Adrenal gland (tissue), 19 donors: ENCODE data around the gene ZBTB32. TPM values are rescaled to one million over a fixed set of nuclear protein-coding genes. Genes with fewer than 3 reads are reported as not detected.
A peak's percentile ranks its signal among the peaks of the same experiment; 100 is the strongest.
"Not testable (repeated sequence)": the region's sequence is repeated elsewhere in the genome, so short reads cannot be mapped to it uniquely, and the experiment has no call there.

Experiments
- DNase-seq, 7 donors: peaks; one replicate each; pipeline ENCODE4 v3.0.0-alpha.2; 2019 to 2020
- H3K27ac ChIP-seq, 5 donors: fragments of 200-600 bp; sonication (generic) in 4 of 5; 1 replicate in 3 of 5; 2 replicates in 2 of 5; pipeline versions ENCODE4 v1.5.1 to v1.8.0; 2016 to 2020; ENCODE audit warnings: mild to moderate bottlenecking in 1 of 5
- H3K27me3 ChIP-seq: fragments of 200-600 bp; 2 replicates; pipeline ENCODE4 v1.8.0; 2021
- H3K36me3 ChIP-seq, 2 donors: fragments of 200-600 bp; replicated peaks in 1 of 2; 1 replicate in 1 of 2; 2 replicates in 1 of 2; pipeline versions ENCODE4 v1.5.1 to v1.8.0; 2018 to 2022
- H3K4me1 ChIP-seq, 2 donors: fragments of 200-600 bp; replicated peaks in 1 of 2; 1 replicate in 1 of 2; 2 replicates in 1 of 2; pipeline versions ENCODE4 v1.5.1 to v1.8.0; 2018 to 2021
- H3K4me3 ChIP-seq, 4 donors: fragments of 200-600 bp; sonication (generic) in 3 of 4; one replicate each; pipeline ENCODE4 v1.5.1; 2016 to 2018
- H3K9me3 ChIP-seq, 3 donors: fragments of 200-600 bp; sonication (generic) in 1 of 3; replicated peaks in 1 of 3; 1 replicate in 2 of 3; 2 replicates in 1 of 3; pipeline versions ENCODE4 v1.5.1 to v1.8.0; 2016 to 2021
- CTCF ChIP-seq, 6 experiments: fragments of 450-650 bp in 4 of 6; fragments of 200-600 bp in 2 of 6; sonication (generic) in 1 of 6; IDR thresholded peaks; 1 replicate in 5 of 6; 2 replicates in 1 of 6; pipeline versions ENCODE4 v1.5.1 to v1.8.0; 2016 to 2021; ENCODE audit warnings: antibody characterized with exemption in 6 of 6, mild to moderate bottlenecking in 2 of 6, moderate library complexity in 1 of 6
- POLR2A ChIP-seq, 2 donors: fragments of 450-650 bp; IDR thresholded peaks; one replicate each; pipeline ENCODE4 v1.6.1; 2017; ENCODE audit warnings: antibody characterized with exemption in 2 of 2, mild to moderate bottlenecking in 2 of 2, moderate library complexity in 1 of 2
- WGBS, 4 donors: extraction: QIAGEN DNeasy Blood & Tissue Kit in 2 of 4; methylation state at CpG; one replicate each; pipeline versions ENCODE4 v1.1.5 to v1.1.7; 2013 to 2017; 5-methylcytosine and 5-hydroxymethylcytosine counted together
- intact Hi-C, 2 donors: fragments of 100-400 bp; cut with DNase I; formaldehyde crosslinking; loops; one replicate each; pipeline versions ENCODE4 v1.14.1 to v1.15.0; 2022 to 2023
- long read RNA-seq, 10 donors: library from polyadenylated mRNA in 3 of 10; unstranded in 2 of 10; stranded (forward) in 1 of 10; transcript quantifications; one replicate each; pipeline ENCODE4 v2.0.0 and lab custom pipeline, GENCODE V29; 2021 to 2026
- polyA plus RNA-seq, 3 donors: library from polyadenylated mRNA; stranded (reverse); fragments of 200-250 nt in 2 of 3; fragments of 350-450 nt in 1 of 3; fragmentation: Illumina TruSeq in 1 of 3; extraction: RNeasy Lipid Tissue Mini Kit (QIAGEN cat#74804) in 1 of 3; gene quantifications; one replicate each; pipeline ENCODE4 v1.2.3, GENCODE V29; 2013 to 2014
- total RNA-seq, 9 donors: library from RNA; depleted of rRNA in 4 of 9; stranded (reverse); fragments of >200 nt in 4 of 9; fragments of 120-200 nt in 1 of 9; fragmentation: NEBNext Ultra II Directional in 1 of 9; extraction: Animal tissue kit (Norgen Biotek cat#: 25700) in 1 of 9; gene quantifications; one replicate each; pipeline versions ENCODE4 v1.1.0 to v1.2.4, GENCODE V29; 2013 to 2023
- donor health status: healthy with polysubstance abuse.
- donor health status: Bipolar disorder and iron deficiency.
- donor health status: DM: yes; HTN: yes; CAD: no.
- donor health status: DM: no; HTN: no; CAD: no.
- donor health status: DM: no; HTN: no; CAD: no.
- donor health status: DM: yes; HTN: yes; CAD: no.

Gene ZBTB32
- total RNA-seq, result under 1 TPM in 1 of 9 donors, not detected in 8; 0.38 TPM
- polyA plus RNA-seq, result under 1 TPM in 2 of 3 donors, not detected in 1; 0.27 to 0.40 TPM
- long read RNA-seq, donor 1, result 0 reads
- long read RNA-seq, donor 2, result 0 reads
- long read RNA-seq, donor 3, result 0 reads
- long read RNA-seq, donor 4, partial matches to known transcripts, result 0 of 1 reads
- long read RNA-seq, donor 4, other reads (novel, unspliced or antisense), result 1 of 1 reads
- long read RNA-seq, donor 5, partial matches to known transcripts, result 0 of 1 reads
- long read RNA-seq, donor 5, other reads (novel, unspliced or antisense), result 1 of 1 reads
- long read RNA-seq, donor 6, result 0 reads
- long read RNA-seq, donor 7, result 0 reads
- long read RNA-seq, donor 8, result 0 reads
- long read RNA-seq, donor 9, result 0 reads
- long read RNA-seq, donor 10, result 0 reads

- TF ChIP-seq POLR2A (IDR thresholded peaks at IDR 0.05) (no peak), CTCF (IDR thresholded peaks at IDR 0.05) (no peak)
- intact Hi-C loops, result loop anchor here in 1 of 2 donors (10.0 kb wide), 1 partner anchor 111 kb away; the partner anchor contains the start of gene PRODH2
- peaks cover 0 to 9% of the 10 kb centered on the region in 2 donors for H3K4me1 ChIP-seq
- WGBS, 4 donors, result 22 to 35% (median 23%) methylated on average over 5 to 24 of the region's 24 CpGs
- no peaks in the 10 kb centered on the region for H3K27me3 ChIP-seq
- H3K27ac ChIP-seq, result no peak within 1 kb of the TSS
- peak in 3 of 7 donors; percentile 54 to 70 (median 55) for DNase-seq
- no peaks in the 10 kb centered on the region for H3K9me3 ChIP-seq
- no peak within 1 kb of the TSS for H3K4me3 ChIP-seq
- no peaks in the 10 kb centered on the region for H3K36me3 ChIP-seq
Observed at GRCh38 chr19:35704218-35704617, at the start of gene ZBTB32. TSS of gene ZBTB32 (plus strand) at chr19:35704558. CDS start at chr19:35714627, 10,069 bp downstream.

- intact Hi-C loops, H3K4me1 ChIP-seq, H3K9me3 ChIP-seq, H3K4me3 ChIP-seq, H3K27me3 ChIP-seq, DNase-seq, H3K27ac ChIP-seq: not testable (repeated sequence)
- H3K36me3 ChIP-seq, result peaks cover 0 to 83% of the 10 kb centered on the region in 2 donors
- WGBS, 4 donors, result 95 to 97% (median 95%) methylated on average over 6 of the region's 6 CpGs
Observed at GRCh38 chr19:35654828-35655227, 49.5 kb upstream of the ZBTB32 start.

GRCh38 chr19:35655600-35655999, 48.8 kb upstream of the ZBTB32 start:
- WGBS, 4 donors, result 88 to 96% (median 95%) methylated on average over 4 of the region's 4 CpGs
- TF ChIP-seq CTCF (IDR thresholded peaks at IDR 0.05) (no peak), POLR2A (IDR thresholded peaks at IDR 0.05) (no peak)
- Histone ChIP-seq H3K27me3 (no peaks in the 10 kb centered on the region), H3K4me3 (no peak overlapping the region), H3K9me3 (no peaks in the 10 kb centered on the region), H3K36me3 (peaks cover 0 to 88% of the 10 kb centered on the region in 2 donors), H3K27ac (no peak overlapping the region), H3K4me1 (no peaks in the 10 kb centered on the region)
- intact Hi-C loops, result no loop called here
- DNase-seq, result no peak

- no peak for TF ChIP-seq POLR2A (IDR thresholded peaks at IDR 0.05)
- no peak for TF ChIP-seq CTCF (IDR thresholded peaks at IDR 0.05)
- H3K4me3 ChIP-seq, result no peak overlapping the region
- WGBS, 4 donors, result 83 to 96% (median 94%) methylated on average over 3 to 6 of the region's 6 CpGs
- H3K27me3 ChIP-seq, result no peaks in the 10 kb centered on the region
- no peaks in the 10 kb centered on the region for H3K9me3 ChIP-seq
- DNase-seq, result no peak
- no peak overlapping the region for H3K27ac ChIP-seq
- no peaks in the 10 kb centered on the region for H3K4me1 ChIP-seq
- intact Hi-C loops, result no loop called here
- H3K36me3 ChIP-seq, result peaks cover 0 to 83% of the 10 kb centered on the region in 2 donors
Observed at GRCh38 chr19:35656700-35657099, 47.7 kb upstream of the ZBTB32 start.
